IMR-90 (cell line): ENCODE measurements around the gene ASTN2. TPM values are rescaled to one million over a fixed set of nuclear protein-coding genes. Genes with fewer than 3 reads are reported as not detected.

Experiments used
- ATAC-seq: fragments of 200-7000 bp; cut with Tn5 transposase; 2 replicates; pipeline ENCODE4 v1.9.1; 2020; ENCODE audit warnings: low read depth, mild to moderate bottlenecking, moderate library complexity
- BruUV-seq: library from RNA; stranded (reverse); fragments of 400-500 nt; replicated peaks from 2 replicates; lab custom pipeline; 2021; lab: Mats Ljungman, UMichigan
- CTCF ChIA-PET: fragments of 300-600 bp; formaldehyde crosslinking; extraction: SDS; loops from one replicate; lab custom pipeline; 2021; ENCODE audit warnings: antibody characterized with exemption; lab: Yijun Ruan, JAX
- POLR2A ChIA-PET: fragments of 300-600 bp; sonication (Branson Sonifier 250); formaldehyde crosslinking; loops from one replicate; lab custom pipeline; 2022; ENCODE audit warnings: antibody characterized with exemption; ENCODE audit not compliant: unreplicated experiment; lab: Charles Lee
- DNase-seq: peaks from one replicate; pipeline ENCODE4 v3.0.0; 2013
- H2AFZ ChIP-seq: replicated peaks from 2 replicates; pipeline ENCODE3; 2013; ENCODE audit warnings: low read length, mild to moderate bottlenecking; ENCODE audit not compliant: poor library complexity
- H2AK5ac ChIP-seq: 2 replicates; pipeline ENCODE4 v1.6.1; 2013; ENCODE audit warnings: low read depth, low read length, inconsistent platforms
- H2AK9ac ChIP-seq: replicated peaks from 2 replicates; pipeline ENCODE3; 2013; ENCODE audit warnings: mild to moderate bottlenecking, low read depth, low read length, moderate library complexity; ENCODE audit not compliant: poor library complexity
- H2BK120ac ChIP-seq: 2 replicates; pipeline ENCODE4 v1.6.1; 2013; ENCODE audit warnings: low read depth, low read length, inconsistent platforms
- H2BK15ac ChIP-seq: 3 replicates; pipeline ENCODE4 v1.6.1; 2013; ENCODE audit warnings: low read depth, low read length, inconsistent platforms
- H2BK20ac ChIP-seq: 2 replicates; pipeline ENCODE4 v1.6.1; 2013; ENCODE audit warnings: low read depth, mild to moderate bottlenecking, inconsistent platforms, low read length, moderate library complexity
- H2BK5ac ChIP-seq: 2 replicates; pipeline ENCODE4 v1.6.1; 2013; ENCODE audit warnings: mild to moderate bottlenecking, low read depth, low read length, inconsistent platforms; ENCODE audit not compliant: poor library complexity, severe bottlenecking
- H3K14ac ChIP-seq: replicated peaks from 2 replicates; pipeline ENCODE4 v1.6.1; 2013; ENCODE audit warnings: low read depth, low read length, inconsistent platforms
- H3K18ac ChIP-seq: 2 replicates; pipeline ENCODE4 v1.6.1; 2013; ENCODE audit warnings: low read depth, low read length, control low read depth
- H3K23ac ChIP-seq: 2 replicates; pipeline ENCODE4 v1.6.1; 2013; ENCODE audit warnings: low read depth, low read length, inconsistent platforms
- H3K27ac ChIP-seq: 2 replicates; pipeline ENCODE4 v1.5.1; 2013; ENCODE audit warnings: mild to moderate bottlenecking, control low read depth, low read length; ENCODE audit not compliant: insufficient read depth
- H3K27me3 ChIP-seq: 2 replicates; pipeline ENCODE4 v1.6.1; 2013; ENCODE audit warnings: low read length; ENCODE audit not compliant: control insufficient read depth, insufficient read depth
- H3K36me3 ChIP-seq: 2 replicates; pipeline ENCODE4 v1.6.1; 2013; ENCODE audit warnings: low read length, mixed read lengths; ENCODE audit not compliant: control insufficient read depth, insufficient read depth
- H3K4ac ChIP-seq: 2 replicates; pipeline ENCODE4 v1.6.1; 2013; ENCODE audit warnings: low read depth, low read length, inconsistent platforms
- H3K4me1 ChIP-seq: 2 replicates; pipeline ENCODE4 v1.6.1; 2013; ENCODE audit warnings: low read length, mixed read lengths; ENCODE audit not compliant: control insufficient read depth, insufficient read depth
- H3K4me2 ChIP-seq: 2 replicates; pipeline ENCODE4 v1.6.1; 2013; ENCODE audit warnings: low read depth, mild to moderate bottlenecking, control low read depth, low read length, moderate library complexity
- H3K4me3 ChIP-seq: 2 replicates; pipeline ENCODE4 v1.5.1; 2013; ENCODE audit warnings: low read depth, mild to moderate bottlenecking, control low read depth, low read length, moderate library complexity; ENCODE audit not compliant: insufficient read depth
- H3K56ac ChIP-seq: 2 replicates; pipeline ENCODE4 v1.6.1; 2013; ENCODE audit warnings: low read length, inconsistent platforms; ENCODE audit not compliant: insufficient read depth; ENCODE audit errors: extremely low read depth
- H3K79me1 ChIP-seq, 2 experiments: 2 replicates each; pipeline ENCODE4 v1.6.1; 2013; ENCODE audit warnings: low read length in 2 of 2, inconsistent platforms in 1 of 2, low read depth in 1 of 2
- H3K9ac ChIP-seq: 2 replicates; pipeline ENCODE4 v1.6.1; 2013; ENCODE audit warnings: low read depth, low read length, control low read depth
- H3K9me1 ChIP-seq: 2 replicates; pipeline ENCODE4 v1.6.1; 2013; ENCODE audit warnings: low read length, inconsistent platforms; ENCODE audit not compliant: insufficient read depth
- H3K9me3 ChIP-seq: 2 replicates; pipeline ENCODE4 v1.6.1; 2013; ENCODE audit warnings: low read length; ENCODE audit not compliant: control insufficient read depth, insufficient read depth
- H4K20me1 ChIP-seq: 2 replicates; pipeline ENCODE4 v1.6.1; 2013; ENCODE audit warnings: low read length, inconsistent platforms; ENCODE audit not compliant: insufficient read depth
- H4K5ac ChIP-seq: 2 replicates; pipeline ENCODE4 v1.6.1; 2013; ENCODE audit warnings: mild to moderate bottlenecking, low read depth, low read length, control low read depth
- H4K8ac ChIP-seq, 2 experiments: 2 replicates each; pipeline ENCODE4 v1.6.1; 2013; ENCODE audit warnings: low read depth in 2 of 2, low read length in 2 of 2, control low read depth in 1 of 2, inconsistent platforms in 1 of 2
- H4K91ac ChIP-seq: 2 replicates; pipeline ENCODE4 v1.6.1; 2013; ENCODE audit warnings: low read depth, low read length, inconsistent platforms; ENCODE audit not compliant: insufficient read depth
- BHLHE40 ChIP-seq: fragments of 150-350 bp; IDR thresholded peaks from 2 replicates; pipeline ENCODE4 v1.6.1; 2016; ENCODE audit warnings: mild to moderate bottlenecking, low read depth, low read length
- CEBPB ChIP-seq: IDR thresholded peaks from 2 replicates; pipeline ENCODE4 v1.6.1; 2012; ENCODE audit warnings: low read depth, low read length, improper control_type of control experiment
- MAFK ChIP-seq: IDR thresholded peaks from 2 replicates; pipeline ENCODE4 v1.6.1; 2012; ENCODE audit warnings: low read depth, low read length, improper control_type of control experiment
- MAZ ChIP-seq: IDR thresholded peaks from 2 replicates; pipeline ENCODE4 v1.6.1; 2012; ENCODE audit warnings: low read depth, mild to moderate bottlenecking, low read length, improper control_type of control experiment, moderate library complexity, borderline replicate concordance
- POLR2A ChIP-seq: IDR thresholded peaks from 2 replicates; pipeline ENCODE4 v1.6.1; 2012; ENCODE audit warnings: mild to moderate bottlenecking, low read depth, low read length
- SMC3 ChIP-seq: fragments of 150-350 bp; IDR thresholded peaks from 2 replicates; pipeline ENCODE4 v1.6.1; 2016; ENCODE audit warnings: low read depth, mild to moderate bottlenecking, antibody characterized with exemption, low read length, moderate library complexity
- WGBS, 2 experiments: methylation state at CpG; one replicate each; pipeline versions ENCODE4 v1.1.5 to v1.1.7; 2013; ENCODE audit warnings: missing lambda C conversion rate in 2 of 2; ENCODE audit not compliant: insufficient read length in 1 of 2; ENCODE audit errors: extremely low coverage in 2 of 2; 5-methylcytosine and 5-hydroxymethylcytosine counted together
- dilution Hi-C: fragments of 300-500 bp; cut with HindIII; formaldehyde crosslinking; loops from one replicate; pipeline ENCODE4 v1.14.3; 2018; ENCODE audit warnings: low sequenced_read_pairs; ENCODE audit not compliant: unreplicated experiment
- in situ Hi-C: fragments of 300-500 bp; cut with MboI; formaldehyde crosslinking; loops from 3 replicates; pipeline ENCODE4 v1.14.3; 2019; ENCODE audit warnings: low sequenced_read_pairs, inconsistent platforms, mixed read lengths
- intact Hi-C: fragments of 100-400 bp; cut with micrococcal nuclease; formaldehyde crosslinking; loops from 2 replicates; pipeline ENCODE4 v1.10.0; 2022
- polyA plus RNA-seq, 3 experiments: library from polyadenylated mRNA; depleted of rRNA; stranded (reverse); fragments of >200 nt; gene quantifications; 2 replicates each; pipeline ENCODE4 v1.2.3, GENCODE V29; 2012; ENCODE audit warnings: low replicate concordance in 1 of 3
- total RNA-seq: library from RNA; depleted of rRNA; stranded (reverse); fragments of >200 nt; gene quantifications from 2 replicates; pipeline ENCODE4 v1.2.3, GENCODE V29; 2012
- TF ChIP-seq, protein P1 (sequence below): fragments of 150-350 bp; IDR thresholded peaks from 2 replicates; pipeline ENCODE4 v1.6.1; 2017; ENCODE audit warnings: mild to moderate bottlenecking, antibody characterized with exemption, low read length, low read depth

The ASTN2 gene
- total and polyA plus RNA-seq, 2 of the 4 experiments (the other 2 are of a cell fraction): 3.8 to 6.8 TPM

- no peak for ATAC-seq
- POLR2A ChIA-PET: no interaction called here
- Histone ChIP-seq H3K18ac (no peak overlapping the region), H3K27me3 (no peaks in the 10 kb centered on the region), H3K56ac (no peak overlapping the region), H3K14ac (no peak overlapping the region), H4K8ac (no peak overlapping the region), H2BK20ac (no peak overlapping the region), H3K4me3 (no peak overlapping the region), H3K36me3 (no peaks in the 10 kb centered on the region), H3K4me1 (no peaks in the 10 kb centered on the region), H3K23ac (no peak overlapping the region), H2AK9ac (no peak overlapping the region), H2BK5ac (no peak overlapping the region), H3K9me1 (no peaks in the 10 kb centered on the region), H2BK15ac (no peak overlapping the region), H4K91ac (no peak overlapping the region), H3K79me1 (no peaks in the 10 kb centered on the region), H2BK120ac (no peak overlapping the region), H4K20me1 (no peaks in the 10 kb centered on the region), H2AK5ac (no peak overlapping the region), H3K4ac (no peak overlapping the region), H3K27ac (no peak overlapping the region), H3K9me3 (peaks cover 9% of the 10 kb centered on the region), H3K4me2 (no peak overlapping the region), H3K9ac (no peak overlapping the region), H4K5ac (no peak overlapping the region), H2AFZ (no peak overlapping the region)
- no peak for DNase-seq
- in situ Hi-C loops: no loop called here
- TF ChIP-seq MAZ (no peak), SMC3 (no peak), CEBPB (no peak), POLR2A (no peak), MAFK (no peak), BHLHE40 (no peak)
- TF ChIP-seq, protein P1, sequence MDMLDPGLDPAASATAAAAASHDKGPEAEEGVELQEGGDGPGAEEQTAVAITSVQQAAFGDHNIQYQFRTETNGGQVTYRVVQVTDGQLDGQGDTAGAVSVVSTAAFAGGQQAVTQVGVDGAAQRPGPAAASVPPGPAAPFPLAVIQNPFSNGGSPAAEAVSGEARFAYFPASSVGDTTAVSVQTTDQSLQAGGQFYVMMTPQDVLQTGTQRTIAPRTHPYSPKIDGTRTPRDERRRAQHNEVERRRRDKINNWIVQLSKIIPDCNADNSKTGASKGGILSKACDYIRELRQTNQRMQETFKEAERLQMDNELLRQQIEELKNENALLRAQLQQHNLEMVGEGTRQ: no peak
- no TSS peak for BruUV-seq
- CTCF ChIA-PET: no interaction called here
- intact Hi-C loops: no loop called here
- dilution Hi-C loops: no loop called here
- no CpG with 5 or more reads among the region's 4 CpGs for WGBS, 2 experiments
Observed at GRCh38 chr9:117233016-117233415, 181.8 kb downstream of the ASTN2 start.
